Measurements from ENCODE around the gene NOD1.

- no peak for TF ChIP-seq CTCF (IDR thresholded peaks at IDR 0.05; ENCODE audit: borderline replicate concordance, extremely low read depth, low read length, poor library complexity, severe bottlenecking)
- no peak for TF ChIP-seq EZH2 (IDR thresholded peaks at IDR 0.05; ENCODE audit: borderline replicate concordance, low read depth, low read length, severe bottlenecking)
Observed at GRCh38 chr7:30465046-30465810, 13.4 kb downstream of the NOD1 start.
